Panc1 (cell line): ENCODE measurements around the gene HSPD1. TPM values are rescaled to one million over a fixed set of nuclear protein-coding genes. Genes with fewer than 3 reads are reported as not detected.

ENCODE experiments used
- ATAC-seq: fragments of 200-7000 bp; cut with Tn5 transposase; 2 replicates; pipeline ENCODE4 v1.9.1; 2020; ENCODE audit warnings: mild to moderate bottlenecking, moderate library complexity
- BruUV-seq: library from RNA; stranded (reverse); fragments of 400-500 nt; replicated peaks from 2 replicates; lab custom pipeline; 2021; lab: Mats Ljungman, UMichigan
- CTCF ChIA-PET: fragments of 300-600 bp; sonication (Branson Sonifier 250); formaldehyde crosslinking; loops from one replicate; lab custom pipeline; 2022; ENCODE audit warnings: antibody characterized with exemption; lab: Charles Lee
- POLR2A ChIA-PET: fragments of 300-600 bp; sonication (Branson Sonifier 250); formaldehyde crosslinking; loops from one replicate; lab custom pipeline; 2022; ENCODE audit warnings: antibody characterized with exemption; lab: Charles Lee
- DNase-seq: peaks from one replicate; pipeline ENCODE4 v3.0.0-alpha.2; 2010; ENCODE audit warnings: low read depth, low spot score
- H3K27ac ChIP-seq: 2 replicates; pipeline ENCODE4 v1.5.1; 2011; ENCODE audit warnings: mild to moderate bottlenecking, low read length, inconsistent platforms
- H3K27me3 ChIP-seq: fragments of 200-500 bp; sonication (Bioruptor generic); 2 replicates; pipeline ENCODE4 v1.6.0; 2014; ENCODE audit warnings: low read length, inconsistent platforms; ENCODE audit not compliant: control insufficient read depth, insufficient read depth
- H3K36me3 ChIP-seq: fragments of 200-500 bp; sonication (Bioruptor generic); 2 replicates; pipeline ENCODE4 v1.5.1; 2014; ENCODE audit warnings: inconsistent platforms, mild to moderate bottlenecking, low read length, moderate library complexity; ENCODE audit not compliant: control insufficient read depth, insufficient read depth
- H3K4me1 ChIP-seq: 2 replicates; pipeline ENCODE4 v1.5.1; 2011; ENCODE audit warnings: inconsistent platforms, mild to moderate bottlenecking, low read length, moderate library complexity; ENCODE audit not compliant: control insufficient read depth, insufficient read depth
- H3K4me3 ChIP-seq, 2 experiments: 2 replicates each; pipeline ENCODE4 v1.5.1; 2011 to 2012; ENCODE audit warnings: low read depth in 2 of 2, low read length in 2 of 2, mild to moderate bottlenecking in 2 of 2, inconsistent platforms in 1 of 2, moderate library complexity in 1 of 2
- H3K9me3 ChIP-seq: fragments of 200-500 bp; sonication (Bioruptor generic); 2 replicates; pipeline ENCODE4 v1.5.1; 2014; ENCODE audit warnings: low read depth, mild to moderate bottlenecking, inconsistent platforms, low read length, moderate library complexity; ENCODE audit not compliant: control insufficient read depth, insufficient read depth
- POLR2AphosphoS5 ChIP-seq: IDR thresholded peaks from 2 replicates; pipeline ENCODE4 v1.6.1; 2012; ENCODE audit warnings: mild to moderate bottlenecking, low read depth, low read length, moderate library complexity
- SIN3A ChIP-seq: IDR thresholded peaks from 2 replicates; pipeline ENCODE4 v1.6.1; 2012; ENCODE audit warnings: low read depth, mild to moderate bottlenecking, low read length, moderate library complexity, borderline replicate concordance; ENCODE audit not compliant: insufficient read depth
- TCF7L2 ChIP-seq: IDR thresholded peaks from 2 replicates; pipeline ENCODE4 v1.6.1; 2011; ENCODE audit warnings: mild to moderate bottlenecking, low read depth, low read length, inconsistent platforms
- in situ Hi-C: cut with HindIII; loops from 2 replicates; pipeline ENCODE4 v1.10.0; 2016; ENCODE audit warnings: low sequenced_read_pairs, low pct_unique_long_range_greater_than_20kb
- intact Hi-C: fragments of 100-400 bp; cut with micrococcal nuclease; formaldehyde crosslinking; loops from one replicate; pipeline ENCODE4 v1.10.0; 2022; ENCODE audit not compliant: unreplicated experiment
- total RNA-seq: library from RNA; stranded (reverse); gene quantifications from one replicate; pipeline ENCODE4 v1.2.1, GENCODE V29; 2021; ENCODE audit not compliant: unreplicated experiment
- TF ChIP-seq, protein P1 (sequence below), 2 experiments: IDR thresholded peaks; 2 replicates each; pipeline ENCODE4 v1.6.1; 2011 to 2012; ENCODE audit warnings: low read depth in 2 of 2, control low read depth in 1 of 2, low read length in 1 of 2, mild to moderate bottlenecking in 1 of 2, moderate library complexity in 1 of 2; ENCODE audit not compliant: insufficient read depth in 1 of 2
- TF ChIP-seq, protein P2 (sequence below): fragments of 450-650 bp; IDR thresholded peaks from 2 replicates; pipeline ENCODE4 v1.5.1; 2017; ENCODE audit warnings: mild to moderate bottlenecking

The HSPD1 gene
- total RNA-seq, 1 experiment from 2014 or later: 553 TPM

DNA sequence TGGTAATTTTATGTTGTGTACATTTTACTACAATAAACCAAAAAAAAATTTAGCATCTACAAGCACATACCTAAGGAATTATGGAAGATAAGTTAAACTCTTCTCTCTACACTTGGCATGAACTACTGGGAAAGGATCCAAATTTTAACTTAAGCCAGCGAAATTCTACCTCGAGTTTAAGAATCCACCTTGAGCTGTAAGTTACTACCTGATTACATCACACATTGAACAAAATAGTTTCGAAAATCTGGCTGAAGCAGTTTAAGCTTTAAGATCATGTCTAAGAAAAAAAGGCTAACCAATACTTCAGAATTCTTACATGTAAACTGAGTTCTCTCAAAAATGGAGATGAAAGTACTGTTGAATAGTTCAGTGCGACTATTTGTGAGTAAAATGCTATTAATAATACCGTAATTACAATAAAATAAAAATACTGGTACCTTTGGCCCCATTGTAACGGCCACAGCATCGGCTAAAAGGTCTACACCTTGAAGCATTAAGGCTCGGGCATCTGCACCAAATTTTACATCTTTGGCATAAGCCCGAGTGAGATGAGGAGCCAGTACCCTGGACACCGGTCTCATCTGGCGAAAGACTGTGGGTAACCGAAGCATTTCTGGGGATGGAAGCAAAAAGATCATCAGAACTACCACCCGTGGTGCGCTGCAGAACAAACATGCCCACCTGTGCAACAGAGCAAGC lies 1.3 kb downstream of the HSPD1 start:
- CTCF ChIA-PET: no interaction called here
- POLR2A ChIA-PET: interaction anchor here (0.6 kb wide), 1 partner anchor 14 kb away, joined by 6 read pairs; no protein-coding TSS in a partner anchor
- peak overlapping the region; percentile 60 to 93 for H3K4me3 ChIP-seq
- TF ChIP-seq, protein P1, sequence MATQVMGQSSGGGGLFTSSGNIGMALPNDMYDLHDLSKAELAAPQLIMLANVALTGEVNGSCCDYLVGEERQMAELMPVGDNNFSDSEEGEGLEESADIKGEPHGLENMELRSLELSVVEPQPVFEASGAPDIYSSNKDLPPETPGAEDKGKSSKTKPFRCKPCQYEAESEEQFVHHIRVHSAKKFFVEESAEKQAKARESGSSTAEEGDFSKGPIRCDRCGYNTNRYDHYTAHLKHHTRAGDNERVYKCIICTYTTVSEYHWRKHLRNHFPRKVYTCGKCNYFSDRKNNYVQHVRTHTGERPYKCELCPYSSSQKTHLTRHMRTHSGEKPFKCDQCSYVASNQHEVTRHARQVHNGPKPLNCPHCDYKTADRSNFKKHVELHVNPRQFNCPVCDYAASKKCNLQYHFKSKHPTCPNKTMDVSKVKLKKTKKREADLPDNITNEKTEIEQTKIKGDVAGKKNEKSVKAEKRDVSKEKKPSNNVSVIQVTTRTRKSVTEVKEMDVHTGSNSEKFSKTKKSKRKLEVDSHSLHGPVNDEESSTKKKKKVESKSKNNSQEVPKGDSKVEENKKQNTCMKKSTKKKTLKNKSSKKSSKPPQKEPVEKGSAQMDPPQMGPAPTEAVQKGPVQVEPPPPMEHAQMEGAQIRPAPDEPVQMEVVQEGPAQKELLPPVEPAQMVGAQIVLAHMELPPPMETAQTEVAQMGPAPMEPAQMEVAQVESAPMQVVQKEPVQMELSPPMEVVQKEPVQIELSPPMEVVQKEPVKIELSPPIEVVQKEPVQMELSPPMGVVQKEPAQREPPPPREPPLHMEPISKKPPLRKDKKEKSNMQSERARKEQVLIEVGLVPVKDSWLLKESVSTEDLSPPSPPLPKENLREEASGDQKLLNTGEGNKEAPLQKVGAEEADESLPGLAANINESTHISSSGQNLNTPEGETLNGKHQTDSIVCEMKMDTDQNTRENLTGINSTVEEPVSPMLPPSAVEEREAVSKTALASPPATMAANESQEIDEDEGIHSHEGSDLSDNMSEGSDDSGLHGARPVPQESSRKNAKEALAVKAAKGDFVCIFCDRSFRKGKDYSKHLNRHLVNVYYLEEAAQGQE (IDR thresholded peaks at IDR 0.05; ENCODE audit: insufficient read depth in 1 of 2, low read depth in 2 of 2, low read length in 1 of 2): no peak
- no peak for TF ChIP-seq POLR2AphosphoS5
- TF ChIP-seq, protein P2, sequence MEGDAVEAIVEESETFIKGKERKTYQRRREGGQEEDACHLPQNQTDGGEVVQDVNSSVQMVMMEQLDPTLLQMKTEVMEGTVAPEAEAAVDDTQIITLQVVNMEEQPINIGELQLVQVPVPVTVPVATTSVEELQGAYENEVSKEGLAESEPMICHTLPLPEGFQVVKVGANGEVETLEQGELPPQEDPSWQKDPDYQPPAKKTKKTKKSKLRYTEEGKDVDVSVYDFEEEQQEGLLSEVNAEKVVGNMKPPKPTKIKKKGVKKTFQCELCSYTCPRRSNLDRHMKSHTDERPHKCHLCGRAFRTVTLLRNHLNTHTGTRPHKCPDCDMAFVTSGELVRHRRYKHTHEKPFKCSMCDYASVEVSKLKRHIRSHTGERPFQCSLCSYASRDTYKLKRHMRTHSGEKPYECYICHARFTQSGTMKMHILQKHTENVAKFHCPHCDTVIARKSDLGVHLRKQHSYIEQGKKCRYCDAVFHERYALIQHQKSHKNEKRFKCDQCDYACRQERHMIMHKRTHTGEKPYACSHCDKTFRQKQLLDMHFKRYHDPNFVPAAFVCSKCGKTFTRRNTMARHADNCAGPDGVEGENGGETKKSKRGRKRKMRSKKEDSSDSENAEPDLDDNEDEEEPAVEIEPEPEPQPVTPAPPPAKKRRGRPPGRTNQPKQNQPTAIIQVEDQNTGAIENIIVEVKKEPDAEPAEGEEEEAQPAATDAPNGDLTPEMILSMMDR: no peak
- no peak for TF ChIP-seq TCF7L2
- TF ChIP-seq SIN3A: no peak
- intact Hi-C loops: no loop called here
- TSS peak; percentile 75 for BruUV-seq
- ATAC-seq (no peak), DNase-seq (no peak)
- H3K36me3 ChIP-seq: peaks cover 74% of the 10 kb centered on the region
- in situ Hi-C loops: no loop called here
- peaks cover 33% of the 10 kb centered on the region for H3K4me1 ChIP-seq
- peak overlapping the region; percentile 96 for H3K27ac ChIP-seq
- no peaks in the 10 kb centered on the region for H3K27me3 ChIP-seq
- H3K9me3 ChIP-seq: no peaks in the 10 kb centered on the region

DNA sequence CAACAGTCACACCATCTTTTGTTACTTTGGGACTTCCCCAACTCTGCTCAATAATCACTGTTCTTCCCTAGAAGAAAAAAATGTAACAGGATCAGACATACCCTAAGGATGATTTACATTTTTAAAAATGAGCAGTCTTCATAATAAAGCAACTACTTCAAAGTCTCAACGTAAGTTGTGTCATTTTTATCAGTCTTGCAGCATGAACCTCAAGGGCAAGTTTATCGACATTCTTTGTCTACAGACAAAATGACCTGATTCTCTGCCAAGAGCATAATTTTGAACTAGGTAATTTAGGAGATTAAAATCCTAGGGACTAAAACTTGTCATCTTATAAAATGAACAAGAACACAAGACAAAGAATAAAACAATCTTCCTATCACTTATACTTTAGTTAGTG lies 2.3 kb downstream of the HSPD1 start:
- POLR2A ChIA-PET: no interaction called here

More for the DNA sequence above, 2.3 kb downstream of the HSPD1 start:
- ATAC-seq (no peak), DNase-seq (no peak)
- no TSS peak for BruUV-seq
- intact Hi-C loops (no loop called here), in situ Hi-C loops (no loop called here)
- peaks cover 31% of the 10 kb centered on the region for H3K4me1 ChIP-seq
- CTCF ChIA-PET: no interaction called here
- no peak for TF ChIP-seq SIN3A
- TF ChIP-seq POLR2AphosphoS5: no peak
- TF ChIP-seq TCF7L2: no peak
- TF ChIP-seq, protein P1 (IDR thresholded peaks at IDR 0.05; ENCODE audit: insufficient read depth in 1 of 2, low read depth in 2 of 2, low read length in 1 of 2): no peak
- TF ChIP-seq, protein P2: no peak
- no peaks in the 10 kb centered on the region for H3K27me3 ChIP-seq
- peak overlapping the region; percentile 60 to 93 for H3K4me3 ChIP-seq
- peak overlapping the region; percentile 96 for H3K27ac ChIP-seq
- peaks cover 70% of the 10 kb centered on the region for H3K36me3 ChIP-seq
- no peaks in the 10 kb centered on the region for H3K9me3 ChIP-seq
